ENCODE data around the gene NUMB.

The NUMB gene

DNA sequence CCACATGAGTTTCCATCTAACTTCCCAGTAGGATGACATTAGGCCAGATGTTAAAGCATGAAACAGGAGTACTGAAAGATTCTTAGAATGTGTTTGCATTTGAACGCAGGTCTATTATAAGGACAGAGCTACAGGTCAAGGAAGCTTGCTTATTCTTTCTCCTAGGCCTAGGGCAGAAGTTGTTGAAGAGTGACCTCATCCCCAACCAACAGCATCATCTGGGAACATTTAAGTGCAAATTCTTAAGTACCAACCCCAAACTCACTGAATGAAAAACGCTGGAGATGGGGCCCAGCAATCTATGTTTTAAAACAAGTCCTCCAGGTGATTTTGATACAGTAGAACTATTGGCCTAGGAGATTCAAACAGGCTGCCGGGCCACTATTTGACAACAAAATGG, 168.6 kb downstream of the NUMB start:
- no peak for DNase-seq (ENCODE audit: low read depth, low spot score)

DNA sequence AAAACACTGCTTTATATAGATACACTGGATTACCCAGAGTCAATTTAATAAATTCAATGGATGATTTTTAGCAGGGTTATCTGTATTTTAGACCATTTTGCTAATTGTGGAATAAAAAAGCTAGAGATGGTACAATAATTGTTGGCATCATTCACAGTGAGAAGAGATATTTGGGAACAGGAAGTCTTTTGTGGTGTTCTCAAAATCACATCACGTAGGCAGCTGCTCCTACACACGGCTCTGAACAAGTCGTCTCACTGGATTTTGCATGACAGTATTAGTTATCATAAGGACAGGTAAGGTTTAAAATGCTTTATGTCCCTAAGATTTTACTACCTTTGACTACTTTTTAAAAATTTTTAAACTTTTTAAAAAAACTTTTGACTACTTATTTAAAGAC, 169.0 kb downstream of the NUMB start:
- no peak for DNase-seq (ENCODE audit: low read depth, low spot score)

DNA sequence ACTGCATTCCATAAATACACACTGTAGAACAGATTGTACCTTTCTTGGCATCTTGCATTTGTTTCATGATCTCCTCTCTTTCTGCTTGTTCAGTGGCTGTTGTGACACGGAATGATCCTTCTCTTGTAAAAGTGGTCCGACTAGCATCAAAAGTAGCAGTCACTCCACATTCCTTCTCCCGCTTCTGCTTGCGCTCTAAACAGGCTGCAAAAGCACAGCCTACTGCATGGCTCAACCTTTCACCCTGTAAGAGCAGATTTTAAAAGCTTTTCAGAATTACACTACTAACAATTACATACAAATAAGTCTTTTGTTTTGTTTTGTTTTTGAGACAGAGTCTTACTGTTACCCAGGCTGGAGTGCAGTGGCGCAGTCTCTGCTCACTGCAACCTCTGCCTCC, 171.3 kb downstream of the NUMB start:
- DNase-seq (ENCODE audit: low read depth, low spot score): no peak

DNA sequence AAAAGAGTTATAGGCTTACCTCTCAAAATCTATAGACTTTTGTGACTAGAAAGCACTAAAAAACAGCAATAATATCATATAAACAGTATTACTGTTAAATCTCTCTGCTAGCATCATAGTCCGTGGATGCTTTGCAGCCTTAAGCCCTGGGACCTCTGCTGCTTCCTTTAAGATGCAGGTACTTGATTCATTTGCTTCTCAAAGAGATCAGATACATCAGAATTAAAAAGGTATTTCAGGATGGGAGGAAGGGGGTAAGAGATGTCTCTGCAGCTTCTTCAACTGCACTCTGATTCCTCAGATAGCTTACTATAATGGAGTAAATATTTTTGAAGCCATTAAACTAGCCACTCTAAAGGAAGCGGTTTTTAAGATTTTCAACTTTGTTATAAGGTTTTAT, 171.7 kb downstream of the NUMB start:
- DNase-seq (ENCODE audit: low read depth, low spot score): no peak

DNA sequence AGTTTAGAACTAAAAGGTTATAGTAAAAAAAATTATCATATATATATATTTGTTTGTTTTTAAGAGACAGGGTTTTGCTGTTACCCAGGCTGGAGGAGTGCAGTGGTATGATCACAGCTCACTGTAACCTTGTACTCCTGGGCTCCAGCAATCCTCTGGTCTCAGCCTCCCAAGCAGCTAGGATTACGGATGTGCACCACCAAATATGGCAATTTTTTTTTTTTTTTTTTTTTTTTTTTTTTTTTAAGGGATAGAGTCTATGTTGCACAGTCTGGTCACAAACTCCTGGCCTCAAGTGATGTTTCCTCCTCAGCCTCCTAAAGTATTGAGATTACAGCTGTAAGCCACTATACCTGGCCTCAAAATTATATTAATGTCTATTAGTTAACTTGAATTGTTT, 172.4 kb downstream of the NUMB start:
- DNase-seq (ENCODE audit: low read depth, low spot score): no peak

DNA sequence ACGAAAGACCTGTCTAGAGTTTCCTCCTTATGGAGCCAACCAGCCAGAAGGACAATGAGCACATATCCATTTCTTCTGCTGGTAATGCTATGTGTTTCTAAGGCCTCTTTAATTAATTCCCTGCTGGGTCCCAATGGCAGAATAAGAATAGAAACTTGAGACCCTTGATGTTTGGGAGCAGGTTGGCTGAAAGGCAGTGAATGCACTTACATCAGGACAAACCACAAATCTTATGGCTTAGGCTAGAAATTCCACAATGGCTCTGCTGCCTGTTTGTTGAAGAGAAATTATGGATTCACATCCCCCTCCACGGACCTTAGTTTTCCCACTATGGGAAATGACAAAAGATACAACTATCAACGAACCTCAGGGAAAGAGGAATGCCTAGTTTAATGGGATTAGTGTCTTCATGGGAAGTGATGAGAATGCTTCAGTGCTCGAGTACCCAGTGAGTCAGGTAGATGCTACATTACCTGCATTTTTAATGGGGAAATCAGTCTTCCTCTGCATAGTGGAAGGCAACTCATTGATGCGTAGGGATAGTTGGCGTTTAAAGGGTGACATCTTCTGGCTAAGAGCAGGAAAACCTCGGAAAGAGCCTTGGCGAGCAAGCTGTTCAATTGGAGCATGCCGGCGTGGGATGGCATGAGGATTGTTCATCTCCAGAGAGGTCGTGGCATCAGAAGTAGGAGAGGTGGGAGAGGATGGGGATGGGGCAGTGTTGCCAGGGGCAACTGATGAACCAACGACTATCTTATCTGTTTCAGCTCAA, 174.6 kb downstream of the NUMB start:
- DNase-seq (ENCODE audit: low read depth, low spot score): no peak

DNA sequence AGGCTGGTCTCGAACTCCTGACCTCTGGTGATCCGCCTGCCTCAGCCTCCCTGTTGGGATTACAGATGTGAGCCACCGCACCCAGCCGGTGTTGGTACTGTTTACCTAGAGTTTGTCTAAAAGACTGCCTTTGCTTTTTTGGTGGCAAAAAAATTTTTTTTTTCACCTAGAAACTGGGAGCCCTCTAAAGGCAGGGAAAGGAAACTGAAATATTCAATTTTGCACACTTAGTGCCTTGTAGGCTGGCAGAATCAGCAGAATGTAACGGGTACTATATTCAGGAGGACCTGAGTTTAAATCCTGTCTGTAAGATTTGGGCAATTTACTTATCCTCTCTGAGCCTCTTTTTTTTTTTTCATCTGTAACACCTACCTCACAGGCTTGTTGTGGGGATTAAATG, 177.4 kb downstream of the NUMB start:
- no peak for DNase-seq (ENCODE audit: low read depth, low spot score)

DNA sequence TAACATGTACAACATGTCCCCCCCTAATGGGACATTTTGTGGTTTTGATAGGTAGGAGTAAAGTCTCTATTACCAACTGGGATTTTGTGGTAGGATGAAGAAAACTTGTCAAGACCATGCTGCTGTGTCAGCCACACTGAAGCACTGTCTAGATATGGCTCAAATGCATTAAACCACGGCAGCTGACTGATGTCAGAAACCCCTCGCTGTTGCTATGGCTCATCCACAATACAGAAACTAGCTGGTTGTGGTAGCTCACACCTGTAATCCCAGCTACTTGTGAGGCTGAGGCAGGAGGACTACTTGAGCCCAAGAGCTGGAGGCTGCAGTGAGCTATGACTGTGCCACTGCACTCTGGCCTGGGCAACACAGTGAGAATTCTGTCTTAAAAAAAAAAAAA, 181.0 kb downstream of the NUMB start:
- no peak for DNase-seq (ENCODE audit: low read depth, low spot score)

GRCh38 chr14:73276836-73277235, 181.5 kb downstream of the NUMB start:
- no peak for DNase-seq (ENCODE audit: low read depth, low spot score)

GRCh38 chr14:73273799-73274198, 184.5 kb downstream of the NUMB start:
- no peak for DNase-seq (ENCODE audit: low read depth, low spot score)

GRCh38 chr14:73272393-73272792, 186.0 kb downstream of the NUMB start:
- no peak for DNase-seq (ENCODE audit: low read depth, low spot score)

GRCh38 chr14:73269729-73270531, 188.4 kb downstream of the NUMB start:
- DNase-seq (ENCODE audit: low read depth, low spot score): no peak

GRCh38 chr14:73267474-73267873, 190.9 kb downstream of the NUMB start:
- no peak for DNase-seq (ENCODE audit: low read depth, low spot score)

- DNase-seq (ENCODE audit: low read depth, low spot score): no peak
These were observed 192.0 kb downstream of the NUMB start for GRCh38 chr14:73266317-73266716.

DNA sequence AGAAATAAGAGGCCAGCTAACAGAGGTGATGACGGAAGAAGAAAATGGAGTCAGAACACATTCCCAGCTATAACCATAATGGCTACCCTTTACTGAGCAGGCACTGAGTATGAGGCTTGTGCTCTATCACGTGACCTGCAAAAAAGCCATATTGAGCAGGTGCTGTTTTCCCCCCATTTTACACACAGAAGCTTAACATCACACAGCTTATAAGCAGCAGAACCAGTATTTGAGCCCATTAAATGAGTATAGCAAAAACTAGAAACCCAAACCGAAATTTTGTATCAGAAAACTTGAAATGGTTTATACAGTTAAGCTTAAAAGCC, 192.7 kb downstream of the NUMB start:
- DNase-seq (ENCODE audit: low read depth, low spot score): no peak

GRCh38 chr14:73264885-73265720, 193.2 kb downstream of the NUMB start:
- no peak for DNase-seq (ENCODE audit: low read depth, low spot score)

DNA sequence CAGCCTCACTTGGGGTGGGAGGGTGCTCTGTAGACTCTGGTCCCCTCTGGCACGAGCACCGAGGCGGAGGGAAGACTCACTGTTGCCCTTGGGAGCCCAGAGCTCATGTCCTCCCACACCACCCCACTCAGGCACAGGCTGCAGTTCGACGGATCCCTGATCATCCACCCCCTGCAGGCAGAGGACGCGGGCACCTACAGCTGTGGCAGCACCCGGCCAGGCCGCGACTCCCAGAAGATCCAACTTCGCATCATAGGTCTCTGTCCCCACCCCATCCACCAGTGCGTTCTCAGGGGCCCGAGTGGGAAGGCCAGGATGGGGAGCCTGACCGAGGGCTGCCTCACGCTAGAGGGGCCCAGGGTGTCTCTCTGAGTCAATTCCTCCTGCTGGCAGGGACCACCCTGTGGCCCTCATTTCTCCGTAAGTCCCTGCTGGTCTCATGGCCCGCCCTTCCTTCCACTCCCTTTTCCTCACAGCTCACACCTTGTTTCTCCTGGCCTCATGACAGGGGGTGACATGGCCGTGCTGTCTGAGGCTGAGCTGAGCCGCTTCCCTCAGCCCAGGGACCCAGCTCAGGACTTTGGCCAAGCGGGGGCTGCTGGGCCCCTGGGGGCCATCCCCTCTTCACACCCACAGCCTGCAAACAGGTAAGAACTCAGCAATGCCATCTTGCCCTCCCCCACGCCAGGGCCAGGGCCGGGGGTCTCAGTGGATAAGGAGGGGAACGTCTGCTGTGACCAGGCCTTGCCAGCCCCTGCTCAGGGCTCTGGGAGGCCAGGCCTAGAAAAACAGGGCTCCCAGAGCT, 194.1 kb downstream of the NUMB start:
- no peak for DNase-seq (ENCODE audit: low read depth, low spot score)

DNA sequence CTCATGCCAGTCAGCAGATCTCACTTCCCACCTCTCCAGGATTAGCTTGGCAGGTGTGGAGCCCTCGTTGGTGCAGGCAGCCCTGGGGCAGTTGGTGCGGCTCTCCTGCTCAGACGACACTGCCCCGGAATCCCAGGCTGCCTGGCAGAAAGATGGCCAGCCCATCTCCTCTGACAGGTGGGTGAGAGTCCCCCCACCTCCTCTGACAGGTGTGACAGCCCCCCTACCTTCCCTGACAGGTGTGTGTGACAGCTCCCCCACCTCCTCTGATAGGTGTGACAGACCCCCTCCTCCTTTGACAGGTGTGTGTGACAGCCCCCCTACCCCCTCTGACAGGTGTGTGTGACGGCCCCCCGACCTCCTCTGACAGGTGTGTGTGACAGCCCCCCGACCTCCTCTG, 194.7 kb downstream of the NUMB start:
- DNase-seq (ENCODE audit: low read depth, low spot score): no peak

DNA sequence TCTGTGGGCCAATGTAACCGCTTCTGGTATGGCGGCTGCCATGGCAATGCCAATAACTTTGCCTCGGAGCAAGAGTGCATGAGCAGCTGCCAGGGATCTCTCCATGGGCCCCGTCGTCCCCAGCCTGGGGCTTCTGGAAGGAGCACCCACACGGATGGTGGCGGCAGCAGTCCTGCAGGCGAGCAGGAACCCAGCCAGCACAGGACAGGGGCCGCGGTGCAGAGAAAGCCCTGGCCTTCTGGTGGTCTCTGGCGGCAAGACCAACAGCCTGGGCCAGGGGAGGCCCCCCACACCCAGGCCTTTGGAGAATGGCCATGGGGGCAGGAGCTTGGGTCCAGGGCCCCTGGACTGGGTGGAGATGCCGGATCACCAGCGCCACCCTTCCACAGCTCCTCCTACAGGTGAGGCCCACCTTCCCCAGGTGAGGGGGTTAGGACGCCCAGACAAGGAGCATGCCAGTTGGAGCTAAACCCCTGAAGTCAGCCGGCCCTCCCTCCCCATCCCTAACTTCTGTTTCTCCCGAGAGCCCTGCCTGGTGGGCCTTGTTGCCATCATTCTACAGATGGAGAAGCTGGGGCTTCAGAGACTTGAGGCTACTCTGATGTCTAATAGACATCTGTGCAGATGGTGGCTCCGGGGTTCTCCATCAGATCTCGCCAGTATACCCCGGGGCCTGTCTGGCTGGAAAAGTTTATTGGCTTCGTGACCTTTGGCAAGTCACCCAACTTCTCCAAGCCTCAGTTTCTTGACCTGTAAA, 195.7 kb downstream of the NUMB start:
- no peak for DNase-seq (ENCODE audit: low read depth, low spot score)

- DNase-seq (ENCODE audit: low read depth, low spot score): no peak
These were observed 196.6 kb downstream of the NUMB start for GRCh38 chr14:73261520-73262426.

Measured in activated CD4-positive, CD25-positive, alpha-beta regulatory T cell treated with anti-CD3 and anti-CD28 coated beads, Interleukin-2, amount 50 U/mL, for 16 hours (primary cell).